ENCODE results near the gene ICOS. TPM values are rescaled to one million over a fixed set of nuclear protein-coding genes. Genes with fewer than 3 reads are reported as not detected.

ICOS gene
- total RNA-seq, 6 donors from 2014 or later: 0.22 to 2.3 (median 1.1) TPM; not detected in 1

GRCh38 chr2:203948733-203949132 is 12.2 kb downstream of the ICOS start:
- DNase-seq: no peak
- ATAC-seq (ENCODE audit: low FRiP score in 2 of 2): no peak
- H3K9me3 ChIP-seq: no peaks in the 10 kb centered on the region
- TF ChIP-seq CTCF (IDR thresholded peaks at IDR 0.05) (no peak), POLR2A (IDR thresholded peaks at IDR 0.05) (no peak), POLR2AphosphoS5 (IDR thresholded peaks at IDR 0.05) (no peak), EP300 (IDR thresholded peaks at IDR 0.05) (no peak)
- no peak overlapping the region for H3K27ac ChIP-seq
- no peaks in the 10 kb centered on the region for H3K27me3 ChIP-seq
- no peaks in the 10 kb centered on the region for H3K36me3 ChIP-seq
- 74 to 93% methylated on average over 1 of the region's 1 CpG for WGBS, 2 donors
- H3K4me3 ChIP-seq: no peak overlapping the region
- H3K4me1 ChIP-seq: no peaks in the 10 kb centered on the region

GRCh38 chr2:203949228-203949627 is 12.7 kb downstream of the ICOS start:
- ATAC-seq (ENCODE audit: low FRiP score in 2 of 2): no peak
- no peak for TF ChIP-seq POLR2AphosphoS5 (IDR thresholded peaks at IDR 0.05)
- no peak for TF ChIP-seq POLR2A (IDR thresholded peaks at IDR 0.05)
- TF ChIP-seq CTCF (IDR thresholded peaks at IDR 0.05): no peak
- no peak for TF ChIP-seq EP300 (IDR thresholded peaks at IDR 0.05)
- WGBS, 2 donors: 67 to 79% methylated on average over 2 of the region's 2 CpGs

GRCh38 chr2:203951366-203951902 is 14.9 kb downstream of the ICOS start:
- H3K9me3 ChIP-seq: no peaks in the 10 kb centered on the region
- 47 to 48% methylated on average over 10 of the region's 10 CpGs for WGBS, 2 donors
- DNase-seq (no peak), ATAC-seq (ENCODE audit: low FRiP score in 2 of 2) (no peak)
- H3K27me3 ChIP-seq: no peaks in the 10 kb centered on the region
- H3K4me3 ChIP-seq: no peak overlapping the region
- H3K27ac ChIP-seq: no peak overlapping the region
- H3K4me1 ChIP-seq: no peaks in the 10 kb centered on the region
- TF ChIP-seq EP300 (IDR thresholded peaks at IDR 0.05) (no peak), POLR2AphosphoS5 (IDR thresholded peaks at IDR 0.05) (no peak), POLR2A (IDR thresholded peaks at IDR 0.05) (no peak), CTCF (IDR thresholded peaks at IDR 0.05) (no peak)
- H3K36me3 ChIP-seq: no peaks in the 10 kb centered on the region

More at GRCh38 chr2:203949228-203949627, 12.7 kb downstream of the ICOS start:
- no peaks in the 10 kb centered on the region for H3K36me3 ChIP-seq
- no peaks in the 10 kb centered on the region for H3K27me3 ChIP-seq
- DNase-seq: no peak
- no peaks in the 10 kb centered on the region for H3K4me1 ChIP-seq
- no peaks in the 10 kb centered on the region for H3K9me3 ChIP-seq
- H3K27ac ChIP-seq: no peak overlapping the region
- no peak overlapping the region for H3K4me3 ChIP-seq

GRCh38 chr2:203959265-203959664 is 22.7 kb downstream of the ICOS start:
- no peak for DNase-seq
- no peak for ATAC-seq (ENCODE audit: low FRiP score in 2 of 2)
- no peaks in the 10 kb centered on the region for H3K9me3 ChIP-seq
- no peak overlapping the region for H3K27ac ChIP-seq
- H3K4me3 ChIP-seq: no peak overlapping the region
- WGBS, 2 donors: 93 to 95% methylated on average over 4 of the region's 4 CpGs
- TF ChIP-seq CTCF (IDR thresholded peaks at IDR 0.05) (no peak), POLR2AphosphoS5 (IDR thresholded peaks at IDR 0.05) (no peak), EP300 (IDR thresholded peaks at IDR 0.05) (no peak), POLR2A (IDR thresholded peaks at IDR 0.05) (no peak)
- H3K36me3 ChIP-seq: no peaks in the 10 kb centered on the region
- H3K4me1 ChIP-seq: no peaks in the 10 kb centered on the region
- no peaks in the 10 kb centered on the region for H3K27me3 ChIP-seq

- ATAC-seq (ENCODE audit: low FRiP score in 2 of 2) (no peak), DNase-seq (no peak)
- 91 to 96% methylated on average over 4 of the region's 4 CpGs for WGBS, 2 donors
Measured at GRCh38 chr2:203959672-203960071, 23.1 kb downstream of the ICOS start.

More at GRCh38 chr2:203959672-203960071, 23.1 kb downstream of the ICOS start:
- H3K27ac ChIP-seq: no peak overlapping the region
- H3K27me3 ChIP-seq: no peaks in the 10 kb centered on the region
- no peaks in the 10 kb centered on the region for H3K36me3 ChIP-seq
- no peak overlapping the region for H3K4me3 ChIP-seq
- H3K9me3 ChIP-seq: no peaks in the 10 kb centered on the region
- TF ChIP-seq CTCF (IDR thresholded peaks at IDR 0.05) (no peak), POLR2AphosphoS5 (IDR thresholded peaks at IDR 0.05) (no peak), POLR2A (IDR thresholded peaks at IDR 0.05) (no peak)
- H3K4me1 ChIP-seq: no peaks in the 10 kb centered on the region
